GM12891 (cell line): Measurements from ENCODE around the gene NEK7.

Source experiments
- DNase-seq: peaks from one replicate; pipeline ENCODE4 v3.0.0; 2011; ENCODE audit warnings: low spot score; ENCODE audit not compliant: insufficient read length
- FAIRE-seq: peaks from 2 replicates; lab custom pipeline; 2011; peaks lifted over from hg19 to GRCh38; lab: Jason Lieb, UNC
- PAX5 ChIP-seq: IDR thresholded peaks from 2 replicates; pipeline ENCODE4 v1.6.1; 2011; ENCODE audit warnings: low read length, moderate library complexity, mild to moderate bottlenecking; ENCODE audit not compliant: insufficient read depth, severe bottlenecking
- POLR2A ChIP-seq: IDR thresholded peaks from 2 replicates; pipeline ENCODE4 v1.6.1; 2011; ENCODE audit warnings: low read depth, low read length, control low read depth
- POLR2AphosphoS5 ChIP-seq: IDR thresholded peaks from 2 replicates; pipeline ENCODE4 v1.6.1; 2011; ENCODE audit warnings: low read depth, low read length, control low read depth
- POU2F2 ChIP-seq: IDR thresholded peaks from 2 replicates; pipeline ENCODE4 v1.6.1; 2011; ENCODE audit warnings: low read depth, mild to moderate bottlenecking, control low read depth, low read length, moderate library complexity
- SPI1 ChIP-seq: IDR thresholded peaks from 2 replicates; pipeline ENCODE4 v1.6.1; 2011; ENCODE audit warnings: low read depth, low read length, control low read depth
- TAF1 ChIP-seq: IDR thresholded peaks from 2 replicates; pipeline ENCODE4 v1.6.1; 2011; ENCODE audit warnings: low read depth, low read length, control low read depth

NEK7 gene

GRCh38 chr1:198157847-198158725 is 1.3 kb downstream of the NEK7 start:
- FAIRE-seq (peak; percentile 54), DNase-seq (no peak)
- TF ChIP-seq POLR2AphosphoS5 = no peak
- TF ChIP-seq TAF1 = no peak
- TF ChIP-seq POU2F2 = no peak
- no peak for TF ChIP-seq SPI1
- no peak for TF ChIP-seq POLR2A
- TF ChIP-seq PAX5 = no peak

- FAIRE-seq (peak; percentile 74), DNase-seq (peak; percentile 49)
- TF ChIP-seq SPI1 (no peak), PAX5 (no peak), POU2F2 (peak; percentile 33; the same call in 1 of the 2 replicates), POLR2AphosphoS5 (peak; percentile 81), TAF1 (peak; percentile 66), POLR2A (peak; percentile 83)
Measured at GRCh38 chr1:198158735-198159589, 2.2 kb downstream of the NEK7 start.

GRCh38 chr1:198160222-198160621 is 3.4 kb downstream of the NEK7 start:
- FAIRE-seq = no peak
- TF ChIP-seq PAX5 (no peak), POLR2A (no peak), POU2F2 (no peak), TAF1 (no peak), SPI1 (no peak), POLR2AphosphoS5 (no peak)
- DNase-seq = no peak

GRCh38 chr1:198160946-198161614 is 4.3 kb downstream of the NEK7 start:
- DNase-seq = no peak
- TF ChIP-seq PAX5 = no peak
- no peak for TF ChIP-seq POU2F2
- TF ChIP-seq POLR2AphosphoS5 = no peak
- no peak for TF ChIP-seq SPI1
- TF ChIP-seq TAF1 = no peak
- TF ChIP-seq POLR2A = no peak
- FAIRE-seq = no peak

- FAIRE-seq = no peak
- DNase-seq = no peak
- TF ChIP-seq SPI1 (no peak), PAX5 (no peak), POU2F2 (no peak), POLR2A (no peak), TAF1 (no peak), POLR2AphosphoS5 (no peak)
Measured at GRCh38 chr1:198161718-198162090, 4.9 kb downstream of the NEK7 start.

GRCh38 chr1:198162091-198162767 is 5.4 kb downstream of the NEK7 start:
- peak; percentile 65 for FAIRE-seq
- no peak for DNase-seq
- TF ChIP-seq SPI1 (peak; percentile 73), PAX5 (no peak), POLR2A (no peak)

GRCh38 chr1:198165927-198166647 is 9.3 kb downstream of the NEK7 start:
- TF ChIP-seq SPI1 (0 out of 2 replicates have a peak, but pooled peaks have one; percentile 35), POLR2A (no peak), POU2F2 (no peak), PAX5 (no peak)
- no peak for DNase-seq
- FAIRE-seq = no peak

- TF ChIP-seq PAX5 (no peak), TAF1 (no peak), SPI1 (no peak), POLR2A (no peak), POLR2AphosphoS5 (no peak), POU2F2 (no peak)
- FAIRE-seq (no peak), DNase-seq (no peak)
Measured at GRCh38 chr1:198166900-198167299, 10.1 kb downstream of the NEK7 start.

GRCh38 chr1:198167436-198167934 is 10.7 kb downstream of the NEK7 start:
- DNase-seq (no peak), FAIRE-seq (peak; percentile 40)
- no peak for TF ChIP-seq PAX5
